Type B pancreatic cell (in vitro differentiated cells): ENCODE results near the gene PLXNB1. TPM values are rescaled to one million over a fixed set of nuclear protein-coding genes. Genes with fewer than 3 reads are reported as not detected.

Source experiments
- DNase-seq: peaks from one replicate; pipeline ENCODE4 v3.0.0; 2021; ENCODE audit warnings: mixed read lengths; ENCODE audit not compliant: unreplicated experiment; ENCODE audit errors: extremely low spot score
- H3K27ac Mint-ChIP-seq: 2 replicates; pipeline ENCODE4 v1.8.0; 2021; ENCODE audit warnings: mild to moderate bottlenecking, mixed read lengths
- H3K27me3 Mint-ChIP-seq: 2 replicates; pipeline ENCODE4 v1.8.0; 2021; ENCODE audit warnings: mixed read lengths
- H3K36me3 Mint-ChIP-seq: 2 replicates; pipeline ENCODE4 v1.8.0; 2021; ENCODE audit warnings: mixed read lengths
- H3K4me1 Mint-ChIP-seq: one replicate; pipeline ENCODE4 v1.8.0; 2021; ENCODE audit warnings: mixed read lengths; ENCODE audit not compliant: unreplicated experiment
- H3K4me3 Mint-ChIP-seq: 2 replicates; pipeline ENCODE4 v1.8.0; 2021; ENCODE audit warnings: mild to moderate bottlenecking, mixed read lengths
- H3K9me3 Mint-ChIP-seq: 2 replicates; pipeline ENCODE4 v1.8.0; 2021; ENCODE audit warnings: mixed read lengths
- total RNA-seq: library from RNA; stranded (reverse); gene quantifications from 2 replicates; pipeline ENCODE4 v1.2.1, GENCODE V29; 2021; ENCODE audit warnings: low replicate concordance
- TF ChIP-seq, protein P1 (sequence below): fragments of 200-600 bp; sonication (generic); conservative IDR thresholded peaks from 2 replicates; pipeline ENCODE4 v1.5.0; 2021; ENCODE audit warnings: antibody characterized with exemption, mild to moderate bottlenecking

PLXNB1 gene
- total RNA-seq, 1 donor from 2014 or later: 212 TPM

DNA sequence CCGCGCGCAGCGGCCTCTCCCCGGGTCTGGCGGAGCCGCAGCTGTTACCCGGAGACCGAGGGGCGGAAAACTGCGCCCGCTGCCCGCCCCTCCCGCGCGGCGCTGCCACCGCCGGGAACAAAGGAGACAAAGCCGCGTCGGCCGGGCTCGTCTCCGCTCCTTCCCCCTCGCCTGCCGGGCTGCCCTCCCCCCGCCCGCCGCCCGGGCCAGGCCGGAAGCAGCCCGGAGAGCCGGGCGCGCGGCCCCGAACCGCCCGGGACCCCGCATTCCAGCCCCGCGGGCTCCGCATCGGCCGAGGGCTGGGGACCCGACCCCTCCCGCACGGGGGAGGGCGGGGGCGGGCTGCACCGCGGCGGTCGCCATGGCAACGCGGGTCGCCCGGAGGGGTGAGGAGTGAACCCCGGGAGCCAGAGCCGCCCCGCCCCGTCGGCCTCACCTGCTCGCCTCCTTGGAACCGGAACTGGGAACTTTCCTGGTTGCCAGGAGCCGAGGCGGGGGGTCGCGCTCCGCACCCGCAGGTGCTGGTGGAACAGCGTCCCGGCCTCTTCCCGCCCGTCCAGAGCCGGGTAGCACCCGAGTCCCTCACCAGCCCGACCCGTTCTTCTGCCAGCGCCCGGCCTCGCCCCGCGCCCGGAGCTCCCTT is 448 bp downstream of the PLXNB1 start:
- DNase-seq: peak; percentile 86
- Mint-ChIP-seq H3K4me3 (peak overlapping the region; percentile 94), H3K27me3 (no peaks in the 10 kb centered on the region), H3K9me3 (no peaks in the 10 kb centered on the region), H3K36me3 (peaks cover 21% of the 10 kb centered on the region), H3K27ac (peak overlapping the region; percentile 99), H3K4me1 (peaks cover 52% of the 10 kb centered on the region)
- TF ChIP-seq, protein P1, sequence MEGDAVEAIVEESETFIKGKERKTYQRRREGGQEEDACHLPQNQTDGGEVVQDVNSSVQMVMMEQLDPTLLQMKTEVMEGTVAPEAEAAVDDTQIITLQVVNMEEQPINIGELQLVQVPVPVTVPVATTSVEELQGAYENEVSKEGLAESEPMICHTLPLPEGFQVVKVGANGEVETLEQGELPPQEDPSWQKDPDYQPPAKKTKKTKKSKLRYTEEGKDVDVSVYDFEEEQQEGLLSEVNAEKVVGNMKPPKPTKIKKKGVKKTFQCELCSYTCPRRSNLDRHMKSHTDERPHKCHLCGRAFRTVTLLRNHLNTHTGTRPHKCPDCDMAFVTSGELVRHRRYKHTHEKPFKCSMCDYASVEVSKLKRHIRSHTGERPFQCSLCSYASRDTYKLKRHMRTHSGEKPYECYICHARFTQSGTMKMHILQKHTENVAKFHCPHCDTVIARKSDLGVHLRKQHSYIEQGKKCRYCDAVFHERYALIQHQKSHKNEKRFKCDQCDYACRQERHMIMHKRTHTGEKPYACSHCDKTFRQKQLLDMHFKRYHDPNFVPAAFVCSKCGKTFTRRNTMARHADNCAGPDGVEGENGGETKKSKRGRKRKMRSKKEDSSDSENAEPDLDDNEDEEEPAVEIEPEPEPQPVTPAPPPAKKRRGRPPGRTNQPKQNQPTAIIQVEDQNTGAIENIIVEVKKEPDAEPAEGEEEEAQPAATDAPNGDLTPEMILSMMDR: no peak

DNA sequence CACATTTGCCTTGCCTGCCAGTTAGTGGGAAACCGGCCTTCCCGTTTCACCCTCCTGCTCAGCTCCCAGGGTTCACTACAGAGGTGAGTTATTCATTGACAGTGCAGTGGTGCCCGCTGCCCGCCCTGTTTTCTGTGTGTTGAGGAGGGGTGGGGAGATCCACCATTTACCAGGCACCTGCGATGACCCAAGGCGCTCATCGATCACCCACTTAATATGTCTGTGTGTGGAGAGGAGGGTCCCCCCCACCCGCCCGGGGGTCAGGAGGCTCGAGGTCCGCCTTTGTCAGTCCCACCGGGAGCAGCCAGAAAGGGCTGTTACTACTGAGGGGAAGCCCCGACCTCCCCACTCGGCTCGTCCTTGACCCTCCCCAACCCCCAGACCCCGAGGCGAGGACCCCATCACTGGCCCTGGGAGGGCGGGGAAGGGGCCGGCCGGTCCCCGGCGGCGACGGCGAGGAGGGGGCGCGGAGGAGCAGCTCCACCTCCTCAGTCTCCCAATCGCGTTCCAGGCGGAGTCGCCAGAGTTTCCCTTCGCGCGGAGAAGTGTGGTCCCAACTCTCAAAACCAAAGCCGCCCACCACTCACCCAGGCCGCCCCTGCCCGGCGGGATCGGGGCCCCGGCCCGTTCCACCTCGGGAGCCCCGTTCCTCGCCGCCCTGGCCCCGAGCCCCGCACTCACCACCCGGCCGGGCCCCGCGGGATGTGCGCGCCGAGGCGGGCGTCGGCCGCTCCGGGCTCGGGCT is 1.1 kb downstream of the PLXNB1 start:
- H3K4me1 Mint-ChIP-seq: peaks cover 45% of the 10 kb centered on the region
- no peaks in the 10 kb centered on the region for H3K27me3 Mint-ChIP-seq
- peak overlapping the region; percentile 89 for H3K27ac Mint-ChIP-seq
- DNase-seq: peak; percentile 82
- peaks cover 18% of the 10 kb centered on the region for H3K36me3 Mint-ChIP-seq
- H3K4me3 Mint-ChIP-seq: peak overlapping the region; percentile 90
- TF ChIP-seq, protein P1: no peak
- no peaks in the 10 kb centered on the region for H3K9me3 Mint-ChIP-seq

DNA sequence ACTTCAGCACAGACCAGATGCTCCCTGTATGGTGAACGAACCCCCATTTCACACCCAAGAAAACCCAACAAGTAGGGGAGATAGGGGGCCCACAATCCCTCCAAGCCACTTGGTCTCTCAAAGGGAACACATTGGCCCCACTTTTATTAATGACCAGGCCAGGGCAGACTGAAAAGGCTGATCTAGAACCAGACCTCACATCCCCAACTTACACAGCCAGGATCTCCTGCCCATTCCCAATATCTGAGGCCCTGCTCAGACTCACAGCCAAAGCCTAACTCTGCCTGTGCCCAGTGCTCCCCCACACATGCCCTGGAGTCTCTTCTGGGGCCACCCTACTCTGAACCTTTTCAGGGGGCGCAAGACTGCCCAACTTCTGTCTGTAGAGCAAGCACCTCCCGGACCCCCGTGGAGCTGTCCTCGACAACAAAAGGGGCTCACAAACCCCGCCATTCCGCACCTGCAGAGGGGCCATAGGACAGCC is 1.8 kb downstream of the PLXNB1 start:
- H3K27ac Mint-ChIP-seq: peak overlapping the region; percentile 89
- no peaks in the 10 kb centered on the region for H3K27me3 Mint-ChIP-seq
- peaks cover 47% of the 10 kb centered on the region for H3K4me1 Mint-ChIP-seq
- peaks cover 17% of the 10 kb centered on the region for H3K36me3 Mint-ChIP-seq
- TF ChIP-seq, protein P1: no peak
- no peaks in the 10 kb centered on the region for H3K9me3 Mint-ChIP-seq
- no peak for DNase-seq
- H3K4me3 Mint-ChIP-seq: peak overlapping the region; percentile 90

DNA sequence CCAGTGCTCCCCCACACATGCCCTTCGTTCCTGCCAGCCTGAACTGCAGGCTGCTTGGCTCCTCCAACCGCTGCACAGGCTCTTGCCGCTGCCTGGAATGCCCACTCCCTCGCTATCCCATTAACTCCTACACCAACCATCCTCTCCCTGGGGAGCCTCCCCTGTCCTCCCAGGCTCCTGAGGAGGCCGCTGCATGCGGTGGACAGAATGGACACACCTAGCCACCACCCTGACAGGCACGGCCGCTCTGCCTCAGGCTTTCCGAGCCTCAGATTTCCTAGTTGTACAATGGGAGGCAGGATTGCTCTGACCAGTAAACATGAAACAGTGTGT is 2.3 kb downstream of the PLXNB1 start:
- peaks cover 49% of the 10 kb centered on the region for H3K4me1 Mint-ChIP-seq
- TF ChIP-seq, protein P1: no peak
- peak overlapping the region; percentile 89 for H3K27ac Mint-ChIP-seq
- DNase-seq: no peak
- peak overlapping the region; percentile 90 for H3K4me3 Mint-ChIP-seq
- no peaks in the 10 kb centered on the region for H3K27me3 Mint-ChIP-seq
- no peaks in the 10 kb centered on the region for H3K9me3 Mint-ChIP-seq
- H3K36me3 Mint-ChIP-seq: peaks cover 19% of the 10 kb centered on the region

DNA sequence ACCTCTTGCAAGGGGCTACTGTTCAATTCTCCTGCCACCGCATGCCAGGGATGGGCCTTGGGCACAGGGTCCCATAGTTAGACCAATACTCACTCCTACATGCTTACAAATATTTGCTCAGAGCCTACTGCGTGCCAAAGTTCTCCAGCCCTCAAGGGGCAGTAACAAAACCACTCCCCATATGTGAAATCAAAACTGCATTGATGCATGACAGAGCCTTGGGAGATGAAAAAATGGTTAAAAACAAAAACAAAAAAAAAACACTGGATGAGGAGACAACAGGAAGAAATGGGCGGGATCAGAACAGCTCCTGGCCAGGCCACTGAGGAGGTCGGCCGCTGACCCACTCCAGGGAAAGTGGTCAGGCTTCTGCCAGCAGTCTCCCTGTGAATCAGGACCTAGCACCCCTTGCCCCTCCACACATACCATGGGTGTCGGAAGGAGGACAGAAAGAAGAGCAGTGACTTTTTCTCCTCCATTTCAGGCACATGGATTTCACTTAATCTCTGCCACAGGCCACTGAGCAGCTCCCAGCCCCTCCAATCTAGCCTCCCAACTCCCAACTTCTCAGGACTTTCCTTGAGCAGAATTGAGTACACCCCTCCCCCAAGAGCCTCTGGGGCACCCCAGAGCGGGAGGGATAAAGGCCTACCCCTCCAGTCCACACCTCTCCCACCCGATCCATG is 2.8 kb downstream of the PLXNB1 start:
- Mint-ChIP-seq H3K27me3 (no peaks in the 10 kb centered on the region), H3K4me3 (peak overlapping the region; percentile 90), H3K9me3 (no peaks in the 10 kb centered on the region), H3K36me3 (peaks cover 15% of the 10 kb centered on the region), H3K4me1 (peaks cover 49% of the 10 kb centered on the region), H3K27ac (peak overlapping the region; percentile 89)
- TF ChIP-seq, protein P1: no peak
- DNase-seq: no peak
